Measurements from ENCODE around the gene LMCD1. TPM values are rescaled to one million over a fixed set of nuclear protein-coding genes. Genes with fewer than 3 reads are reported as not detected.

Gene LMCD1
- total RNA-seq, 1 donor from 2014 or later: 26.1 TPM

DNA sequence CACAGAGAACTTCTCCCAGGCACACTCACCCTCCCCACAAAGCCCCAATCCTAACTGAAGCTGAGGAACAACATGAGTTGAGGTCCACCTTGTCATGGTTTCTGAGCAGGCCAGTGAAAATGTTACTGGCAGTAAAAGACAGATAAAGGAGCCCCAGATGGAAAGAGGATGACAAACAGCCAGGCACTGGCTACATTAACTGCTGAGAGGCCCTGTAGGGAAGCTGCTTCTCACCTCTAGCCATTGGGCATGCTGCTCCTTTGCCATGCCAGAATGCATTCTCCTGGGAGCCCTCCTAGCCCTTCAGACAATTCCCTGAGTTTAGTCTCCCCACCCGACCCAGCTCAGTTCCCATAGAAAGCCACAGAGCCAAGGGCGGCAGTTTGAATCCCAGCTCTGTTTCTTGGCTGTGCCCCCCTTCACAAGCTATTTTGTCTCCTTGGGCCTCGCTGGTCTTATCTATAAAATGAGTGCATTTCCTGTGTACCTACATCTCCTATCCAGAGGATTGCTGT, 60.5 kb downstream of the LMCD1 start:
- Mint-ChIP-seq H3K4me1 (ENCODE audit: low read depth) (no peaks in the 10 kb centered on the region), H3K36me3 (ENCODE audit: insufficient read depth) (peaks cover 10% of the 10 kb centered on the region), H3K27ac (no peak overlapping the region), H3K27me3 (no peaks in the 10 kb centered on the region), H3K9me3 (ENCODE audit: low read depth) (no peaks in the 10 kb centered on the region), H3K4me3 (ENCODE audit: low read depth) (no peak overlapping the region)
- TF ChIP-seq, protein P1, sequence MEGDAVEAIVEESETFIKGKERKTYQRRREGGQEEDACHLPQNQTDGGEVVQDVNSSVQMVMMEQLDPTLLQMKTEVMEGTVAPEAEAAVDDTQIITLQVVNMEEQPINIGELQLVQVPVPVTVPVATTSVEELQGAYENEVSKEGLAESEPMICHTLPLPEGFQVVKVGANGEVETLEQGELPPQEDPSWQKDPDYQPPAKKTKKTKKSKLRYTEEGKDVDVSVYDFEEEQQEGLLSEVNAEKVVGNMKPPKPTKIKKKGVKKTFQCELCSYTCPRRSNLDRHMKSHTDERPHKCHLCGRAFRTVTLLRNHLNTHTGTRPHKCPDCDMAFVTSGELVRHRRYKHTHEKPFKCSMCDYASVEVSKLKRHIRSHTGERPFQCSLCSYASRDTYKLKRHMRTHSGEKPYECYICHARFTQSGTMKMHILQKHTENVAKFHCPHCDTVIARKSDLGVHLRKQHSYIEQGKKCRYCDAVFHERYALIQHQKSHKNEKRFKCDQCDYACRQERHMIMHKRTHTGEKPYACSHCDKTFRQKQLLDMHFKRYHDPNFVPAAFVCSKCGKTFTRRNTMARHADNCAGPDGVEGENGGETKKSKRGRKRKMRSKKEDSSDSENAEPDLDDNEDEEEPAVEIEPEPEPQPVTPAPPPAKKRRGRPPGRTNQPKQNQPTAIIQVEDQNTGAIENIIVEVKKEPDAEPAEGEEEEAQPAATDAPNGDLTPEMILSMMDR (IDR thresholded peaks at IDR 0.05; ENCODE audit: unreplicated experiment): no peak
- no peak for DNase-seq (ENCODE audit: low spot score, unreplicated experiment)

DNA sequence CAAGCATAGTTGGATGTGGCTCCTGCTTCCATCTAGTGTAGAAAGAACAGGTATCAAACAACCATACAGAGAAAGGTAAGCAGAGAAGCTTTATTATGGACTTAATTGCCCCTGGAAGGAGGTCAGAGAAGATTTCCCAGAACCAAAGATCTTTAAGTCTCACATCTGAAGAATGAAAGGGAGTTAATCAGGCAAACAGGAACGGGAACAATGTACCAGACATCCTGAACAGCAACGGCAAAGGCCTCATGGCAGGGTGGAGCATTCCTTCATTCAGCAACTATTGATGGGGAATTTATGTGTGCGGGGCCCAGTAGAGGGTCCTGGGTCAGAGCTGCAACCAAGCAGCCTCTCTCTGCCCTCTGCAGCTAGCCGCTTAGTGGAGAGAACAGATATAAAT, 61.5 kb downstream of the LMCD1 start:
- H3K9me3 Mint-ChIP-seq (ENCODE audit: low read depth): no peaks in the 10 kb centered on the region
- DNase-seq (ENCODE audit: low spot score, unreplicated experiment): no peak
- H3K4me1 Mint-ChIP-seq (ENCODE audit: low read depth): no peaks in the 10 kb centered on the region
- TF ChIP-seq, protein P1 (IDR thresholded peaks at IDR 0.05; ENCODE audit: unreplicated experiment): no peak
- H3K4me3 Mint-ChIP-seq (ENCODE audit: low read depth): no peak overlapping the region
- no peak overlapping the region for H3K27ac Mint-ChIP-seq
- peaks cover 10% of the 10 kb centered on the region for H3K36me3 Mint-ChIP-seq (ENCODE audit: insufficient read depth)
- H3K27me3 Mint-ChIP-seq: no peaks in the 10 kb centered on the region

DNA sequence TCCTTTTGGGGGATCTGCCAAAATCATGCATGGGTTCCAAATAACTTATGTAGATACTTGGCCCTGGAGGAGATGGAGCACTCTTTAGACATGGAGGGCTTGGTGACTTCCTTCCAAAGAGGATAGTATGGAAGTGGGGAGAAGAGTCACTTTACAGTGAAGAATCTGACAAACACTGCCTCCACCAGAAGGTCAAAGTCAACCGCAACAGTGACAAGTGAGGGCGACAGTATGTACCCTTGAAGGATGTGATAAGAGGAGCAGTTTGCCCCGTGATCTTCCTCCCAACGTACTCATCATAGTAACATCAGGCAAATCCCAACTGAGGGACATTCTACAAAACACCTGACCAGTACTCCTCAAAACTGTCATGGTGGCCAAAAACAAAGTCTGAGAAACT, 62.0 kb downstream of the LMCD1 start:
- Mint-ChIP-seq H3K4me3 (ENCODE audit: low read depth) (no peak overlapping the region), H3K4me1 (ENCODE audit: low read depth) (no peaks in the 10 kb centered on the region), H3K9me3 (ENCODE audit: low read depth) (no peaks in the 10 kb centered on the region), H3K27ac (no peak overlapping the region), H3K36me3 (ENCODE audit: insufficient read depth) (peaks cover 7% of the 10 kb centered on the region), H3K27me3 (no peaks in the 10 kb centered on the region)
- DNase-seq (ENCODE audit: low spot score, unreplicated experiment): no peak
- TF ChIP-seq, protein P1 (IDR thresholded peaks at IDR 0.05; ENCODE audit: unreplicated experiment): no peak

DNA sequence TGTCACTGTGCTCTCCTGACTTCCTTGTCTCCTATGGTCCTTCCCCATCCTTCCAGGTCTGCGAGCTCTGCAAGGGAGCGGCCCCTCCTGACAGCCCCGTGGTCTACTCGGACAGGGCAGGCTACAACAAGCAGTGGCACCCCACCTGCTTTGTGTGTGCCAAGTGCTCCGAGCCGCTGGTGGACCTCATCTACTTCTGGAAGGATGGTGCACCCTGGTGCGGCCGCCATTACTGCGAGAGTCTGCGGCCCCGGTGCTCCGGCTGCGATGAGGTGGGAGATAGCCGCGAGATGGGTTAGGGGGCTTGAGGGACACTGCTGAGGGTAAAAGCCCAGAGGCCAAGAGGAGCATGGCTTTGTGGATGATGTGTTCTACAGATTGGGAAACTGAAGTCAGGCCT, 63.8 kb downstream of the LMCD1 start:
- Mint-ChIP-seq H3K27me3 (no peaks in the 10 kb centered on the region), H3K9me3 (ENCODE audit: low read depth) (no peaks in the 10 kb centered on the region), H3K4me1 (ENCODE audit: low read depth) (no peaks in the 10 kb centered on the region), H3K4me3 (ENCODE audit: low read depth) (no peak overlapping the region), H3K36me3 (ENCODE audit: insufficient read depth) (peaks cover 12% of the 10 kb centered on the region), H3K27ac (no peak overlapping the region)
- no peak for DNase-seq (ENCODE audit: low spot score, unreplicated experiment)
- TF ChIP-seq, protein P1 (IDR thresholded peaks at IDR 0.05; ENCODE audit: unreplicated experiment): no peak

DNA sequence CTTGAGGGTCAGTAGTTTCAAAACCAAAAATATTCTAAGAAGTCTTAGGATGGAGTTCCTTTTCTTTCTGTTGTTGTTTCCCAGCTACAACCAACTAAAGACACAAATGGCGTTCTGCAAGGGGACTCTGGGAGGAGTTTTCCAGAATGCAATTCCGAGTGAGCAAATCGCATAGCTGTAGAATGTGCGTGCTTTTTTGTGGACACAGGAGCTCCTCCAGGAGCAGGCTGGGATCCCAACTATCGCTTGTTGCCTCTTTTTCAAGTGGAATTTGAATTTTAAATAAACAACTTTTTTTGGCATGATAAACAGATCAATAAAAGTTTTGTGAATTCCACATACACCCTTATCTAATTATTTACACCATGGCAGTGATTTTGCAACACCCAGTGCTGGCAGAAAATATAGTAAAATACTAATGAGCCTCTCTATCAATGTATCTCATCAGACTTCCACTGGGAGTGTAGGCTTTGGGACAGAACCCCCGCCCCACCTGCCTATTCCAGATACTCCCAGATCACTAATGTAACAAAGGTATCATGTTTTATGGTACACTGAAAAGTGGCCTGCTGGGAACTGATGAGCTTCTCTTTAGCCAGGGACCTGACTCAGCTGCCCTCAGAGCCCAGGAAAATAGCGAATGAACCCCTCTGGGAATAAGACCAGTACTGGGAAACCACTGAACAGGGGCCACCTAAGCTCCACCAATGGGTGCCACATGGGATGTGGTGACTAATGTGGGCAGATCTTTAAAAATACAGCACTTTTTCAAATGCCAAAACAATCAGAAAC, 66.4 kb downstream of the LMCD1 start:
- Mint-ChIP-seq H3K4me1 (ENCODE audit: low read depth) (no peaks in the 10 kb centered on the region), H3K27ac (no peak overlapping the region), H3K9me3 (ENCODE audit: low read depth) (no peaks in the 10 kb centered on the region), H3K27me3 (no peaks in the 10 kb centered on the region), H3K36me3 (ENCODE audit: insufficient read depth) (peaks cover 21% of the 10 kb centered on the region), H3K4me3 (ENCODE audit: low read depth) (no peak overlapping the region)
- no peak for DNase-seq (ENCODE audit: low spot score, unreplicated experiment)
- TF ChIP-seq, protein P1 (IDR thresholded peaks at IDR 0.05; ENCODE audit: unreplicated experiment): no peak

All from progenitor cell of endocrine pancreas (in vitro differentiated cells).